Gastrocnemius medialis (tissue), 4 donors: ENCODE results near the gene MRC1. TPM values are rescaled to one million over a fixed set of nuclear protein-coding genes. Genes with fewer than 3 reads are reported as not detected.

Experiments used
- ATAC-seq, 2 donors: fragments of 150-250 bp; one replicate each; pipeline ENCODE4 v1.9.1; 2016
- DNase-seq, 2 donors: peaks; one replicate each; pipeline ENCODE4 v3.0.0-alpha.2; 2019
- H3K27ac ChIP-seq, 4 donors: fragments of 200-600 bp; sonication (generic); 1 replicate in 1 of 4; 2 replicates in 3 of 4; pipeline ENCODE4 v1.5.1; 2016 to 2018; ENCODE audit warnings: mild to moderate bottlenecking in 2 of 4, moderate library complexity in 1 of 4
- H3K27me3 ChIP-seq, 3 donors: fragments of 200-600 bp; sonication (generic) in 2 of 3; 1 replicate in 1 of 3; 2 replicates in 2 of 3; pipeline versions ENCODE4 v1.5.1 to v1.6.0; 2016 to 2019; ENCODE audit warnings: mild to moderate bottlenecking in 1 of 3, moderate library complexity in 1 of 3
- H3K36me3 ChIP-seq, 2 donors: fragments of 200-600 bp; sonication (generic) in 1 of 2; one replicate each; pipeline ENCODE4 v1.5.1; 2017 to 2018
- H3K4me1 ChIP-seq, 2 donors: fragments of 200-600 bp; sonication (generic) in 1 of 2; one replicate each; pipeline ENCODE4 v1.5.1; 2016 to 2017; ENCODE audit warnings: mild to moderate bottlenecking in 2 of 2
- H3K4me3 ChIP-seq, 4 donors: fragments of 200-600 bp; sonication (generic) in 3 of 4; 1 replicate in 1 of 4; 2 replicates in 3 of 4; pipeline ENCODE4 v1.5.1; 2016 to 2019; ENCODE audit warnings: mild to moderate bottlenecking in 2 of 4
- H3K9me3 ChIP-seq, 3 donors: fragments of 200-600 bp; sonication (generic) in 2 of 3; 1 replicate in 1 of 3; 2 replicates in 2 of 3; pipeline ENCODE4 v1.5.1; 2016 to 2019
- CTCF ChIP-seq, 5 experiments: fragments of 450-650 bp in 3 of 5; fragments of 200-600 bp in 2 of 5; sonication (generic) in 2 of 5; IDR thresholded peaks in 4 of 5; conservative IDR thresholded peaks in 1 of 5; 1 replicate in 4 of 5; 2 replicates in 1 of 5; pipeline ENCODE4 v1.5.1; 2016 to 2019; ENCODE audit warnings: antibody characterized with exemption in 5 of 5, mild to moderate bottlenecking in 3 of 5, moderate library complexity in 3 of 5
- POLR2A ChIP-seq, 2 donors: fragments of 450-650 bp; IDR thresholded peaks; one replicate each; pipeline ENCODE4 v1.6.1; 2017; ENCODE audit warnings: antibody characterized with exemption in 2 of 2, mild to moderate bottlenecking in 2 of 2, moderate library complexity in 2 of 2
- in situ Hi-C, 4 donors: fragments of 200-750 bp; cut with MboI; loops; one replicate each; pipeline versions ENCODE4 v1.15.0 to v1.8.0; 2017; ENCODE audit warnings: low sequenced_read_pairs in 4 of 4
- intact Hi-C: fragments of 100-400 bp; cut with DNase I; formaldehyde crosslinking; loops from one replicate; pipeline ENCODE4 v1.15.1; 2023; ENCODE audit warnings: low total_unique reads
- total RNA-seq, 4 donors: library from RNA; depleted of rRNA; stranded (reverse); fragments of >200 nt; gene quantifications; one replicate each; pipeline versions ENCODE4 v1.1.0 to v1.2.3, GENCODE V29; 2016

MRC1 gene
- 10 to 100 TPM in 2 of 4 donors, 1 to 10 TPM in 2; 5.3 to 13.6 (median 9.3) TPM for total RNA-seq

GRCh38 chr10:17808971-17809841 lies at the start of gene MRC1:
MRC1 (plus strand) TSS chr10:17809348; CDS start chr10:17809466, 118 bp downstream.
- intact Hi-C loops (no loop called here), in situ Hi-C loops (no loop called here)
- Histone ChIP-seq H3K27me3 (no peaks in the 10 kb centered on the region), H3K4me1 (no peaks in the 10 kb centered on the region), H3K4me3 (peak within 1 kb of the TSS in 2 of 4 donors; percentile 7 to 26), H3K9me3 (no peaks in the 10 kb centered on the region), H3K36me3 (no peaks in the 10 kb centered on the region), H3K27ac (no peak within 1 kb of the TSS)
- no peak for ATAC-seq
- TF ChIP-seq CTCF (IDR thresholded peaks at IDR 0.05 in 4 of 5, conservative IDR thresholded peaks at IDR 0.05 in 1 of 5) (no peak), POLR2A (IDR thresholded peaks at IDR 0.05) (no peak)
- peak; percentile 15 to 41 for DNase-seq

- TF ChIP-seq CTCF (IDR thresholded peaks at IDR 0.05 in 4 of 5, conservative IDR thresholded peaks at IDR 0.05 in 1 of 5) (no peak), POLR2A (IDR thresholded peaks at IDR 0.05) (no peak)
- in situ Hi-C loops = no loop called here
- DNase-seq (no peak), ATAC-seq (no peak)
- no peaks in the 10 kb centered on the region for H3K4me1 ChIP-seq
- no peaks in the 10 kb centered on the region for H3K9me3 ChIP-seq
- intact Hi-C loops = no loop called here
- no peak overlapping the region for H3K4me3 ChIP-seq
- H3K27ac ChIP-seq = no peak overlapping the region
- no peaks in the 10 kb centered on the region for H3K36me3 ChIP-seq
- H3K27me3 ChIP-seq = no peaks in the 10 kb centered on the region
Observed at GRCh38 chr10:17764142-17764541, 45.0 kb upstream of the MRC1 start.

- TF ChIP-seq POLR2A (IDR thresholded peaks at IDR 0.05) (no peak), CTCF (IDR thresholded peaks at IDR 0.05 in 4 of 5, conservative IDR thresholded peaks at IDR 0.05 in 1 of 5) (no peak)
- Histone ChIP-seq H3K27ac (no peak overlapping the region), H3K27me3 (no peaks in the 10 kb centered on the region), H3K9me3 (no peaks in the 10 kb centered on the region), H3K4me3 (no peak overlapping the region), H3K4me1 (no peaks in the 10 kb centered on the region), H3K36me3 (no peaks in the 10 kb centered on the region)
- intact Hi-C loops (no loop called here), in situ Hi-C loops (no loop called here)
- no peak for ATAC-seq
- no peak for DNase-seq
Observed at GRCh38 chr10:17765602-17766001, 43.5 kb upstream of the MRC1 start.

- Histone ChIP-seq H3K27me3 (no peaks in the 10 kb centered on the region), H3K36me3 (no peaks in the 10 kb centered on the region), H3K4me3 (no peak overlapping the region), H3K4me1 (no peaks in the 10 kb centered on the region), H3K27ac (no peak overlapping the region), H3K9me3 (no peaks in the 10 kb centered on the region)
- in situ Hi-C loops (no loop called here), intact Hi-C loops (no loop called here)
- no peak for ATAC-seq
- DNase-seq = no peak
- no peak for TF ChIP-seq POLR2A (IDR thresholded peaks at IDR 0.05)
Observed at GRCh38 chr10:17766731-17767130, 42.4 kb upstream of the MRC1 start.

GRCh38 chr10:17768496-17768895 lies 40.7 kb upstream of the MRC1 start:
- in situ Hi-C loops = no loop called here
- Histone ChIP-seq H3K27ac (no peak overlapping the region), H3K9me3 (no peaks in the 10 kb centered on the region), H3K27me3 (no peaks in the 10 kb centered on the region), H3K4me3 (no peak overlapping the region), H3K36me3 (no peaks in the 10 kb centered on the region), H3K4me1 (no peaks in the 10 kb centered on the region)
- intact Hi-C loops = no loop called here
- TF ChIP-seq CTCF (IDR thresholded peaks at IDR 0.05 in 4 of 5, conservative IDR thresholded peaks at IDR 0.05 in 1 of 5) (no peak), POLR2A (IDR thresholded peaks at IDR 0.05) (no peak)
- DNase-seq = no peak
- no peak for ATAC-seq
